Epithelial cell of esophagus (primary cell): ENCODE data around the gene KCNK7.

Experiments used
- DNase-seq: peaks from one replicate; pipeline ENCODE4 v3.0.0; 2010; ENCODE audit warnings: low read depth
- H3K4me3 ChIP-seq: 2 replicates; pipeline ENCODE4 v1.5.1; 2011; ENCODE audit warnings: mild to moderate bottlenecking, low read length, control low read depth
- TF ChIP-seq, protein P1 (sequence below): IDR thresholded peaks from 2 replicates; pipeline ENCODE4 v1.5.1; 2011; ENCODE audit warnings: low read depth, mild to moderate bottlenecking, low read length, control low read depth, inconsistent platforms; ENCODE audit not compliant: insufficient read depth; ENCODE audit errors: missing control alignments

KCNK7 gene

DNA sequence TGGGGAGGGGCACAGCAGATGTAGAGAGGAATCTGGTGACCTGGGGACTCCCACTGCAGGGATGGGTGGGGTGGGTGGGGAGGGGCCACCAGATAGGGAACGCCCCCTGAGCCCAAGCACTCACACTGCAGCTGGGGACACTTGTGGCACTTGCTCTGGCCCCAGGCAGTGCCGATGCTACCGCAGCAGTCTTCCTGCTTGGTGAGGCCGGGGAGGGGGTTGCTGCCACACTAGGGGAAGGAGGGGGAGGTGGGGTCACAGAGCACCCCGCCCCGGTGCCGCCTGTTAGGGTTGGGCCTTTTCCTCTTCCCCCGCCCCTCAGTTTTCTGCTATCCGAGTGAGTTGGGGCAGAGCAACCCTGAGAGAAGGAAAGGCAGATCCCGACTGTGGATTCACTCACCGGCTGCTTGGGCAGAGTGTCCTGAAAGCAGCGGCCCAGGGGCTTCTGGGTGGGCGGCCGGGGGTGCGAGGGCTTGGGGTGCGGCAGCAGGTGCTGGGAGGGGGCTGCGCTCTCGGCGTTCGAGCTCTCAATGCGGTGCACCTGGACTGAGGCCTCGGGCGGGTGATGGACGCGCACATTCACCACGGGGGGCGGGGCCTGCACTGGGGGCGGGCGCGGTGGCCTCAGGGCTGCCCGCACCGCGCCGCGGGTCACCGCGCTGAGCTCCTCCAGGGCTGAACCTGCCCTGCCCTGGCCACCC, 42.1 kb downstream of the KCNK7 start:
- no peak for DNase-seq
- no peak overlapping the region for H3K4me3 ChIP-seq
- TF ChIP-seq, protein P1, sequence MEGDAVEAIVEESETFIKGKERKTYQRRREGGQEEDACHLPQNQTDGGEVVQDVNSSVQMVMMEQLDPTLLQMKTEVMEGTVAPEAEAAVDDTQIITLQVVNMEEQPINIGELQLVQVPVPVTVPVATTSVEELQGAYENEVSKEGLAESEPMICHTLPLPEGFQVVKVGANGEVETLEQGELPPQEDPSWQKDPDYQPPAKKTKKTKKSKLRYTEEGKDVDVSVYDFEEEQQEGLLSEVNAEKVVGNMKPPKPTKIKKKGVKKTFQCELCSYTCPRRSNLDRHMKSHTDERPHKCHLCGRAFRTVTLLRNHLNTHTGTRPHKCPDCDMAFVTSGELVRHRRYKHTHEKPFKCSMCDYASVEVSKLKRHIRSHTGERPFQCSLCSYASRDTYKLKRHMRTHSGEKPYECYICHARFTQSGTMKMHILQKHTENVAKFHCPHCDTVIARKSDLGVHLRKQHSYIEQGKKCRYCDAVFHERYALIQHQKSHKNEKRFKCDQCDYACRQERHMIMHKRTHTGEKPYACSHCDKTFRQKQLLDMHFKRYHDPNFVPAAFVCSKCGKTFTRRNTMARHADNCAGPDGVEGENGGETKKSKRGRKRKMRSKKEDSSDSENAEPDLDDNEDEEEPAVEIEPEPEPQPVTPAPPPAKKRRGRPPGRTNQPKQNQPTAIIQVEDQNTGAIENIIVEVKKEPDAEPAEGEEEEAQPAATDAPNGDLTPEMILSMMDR: no peak

DNA sequence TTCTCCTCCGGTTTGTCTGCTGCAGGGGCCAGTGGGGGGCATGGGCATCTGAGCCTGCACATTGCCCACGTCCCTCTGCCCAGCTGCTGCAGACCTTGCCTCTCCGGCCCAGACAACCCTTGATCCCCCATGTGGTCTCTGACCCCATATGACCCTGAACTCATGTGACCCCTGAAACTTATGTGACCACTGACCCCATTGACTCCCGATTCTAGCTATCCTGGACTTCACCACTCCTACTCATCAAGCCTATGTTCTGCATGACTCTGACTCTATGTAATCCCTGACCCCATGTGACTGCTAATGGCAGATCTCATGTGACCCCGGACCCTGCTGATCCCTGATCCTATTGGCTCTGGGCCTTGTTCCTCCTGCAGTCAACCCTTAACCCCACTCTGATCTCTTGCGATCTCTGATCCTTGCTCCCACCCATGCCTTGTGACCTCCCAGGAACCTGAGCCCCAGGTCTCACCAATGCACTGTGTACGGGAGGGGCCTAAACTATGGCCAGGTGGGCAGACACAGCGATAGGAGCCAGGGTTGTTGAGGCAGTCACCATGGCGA, 43.1 kb downstream of the KCNK7 start:
- no peak for DNase-seq
- TF ChIP-seq, protein P1: no peak
- no peak overlapping the region for H3K4me3 ChIP-seq

DNA sequence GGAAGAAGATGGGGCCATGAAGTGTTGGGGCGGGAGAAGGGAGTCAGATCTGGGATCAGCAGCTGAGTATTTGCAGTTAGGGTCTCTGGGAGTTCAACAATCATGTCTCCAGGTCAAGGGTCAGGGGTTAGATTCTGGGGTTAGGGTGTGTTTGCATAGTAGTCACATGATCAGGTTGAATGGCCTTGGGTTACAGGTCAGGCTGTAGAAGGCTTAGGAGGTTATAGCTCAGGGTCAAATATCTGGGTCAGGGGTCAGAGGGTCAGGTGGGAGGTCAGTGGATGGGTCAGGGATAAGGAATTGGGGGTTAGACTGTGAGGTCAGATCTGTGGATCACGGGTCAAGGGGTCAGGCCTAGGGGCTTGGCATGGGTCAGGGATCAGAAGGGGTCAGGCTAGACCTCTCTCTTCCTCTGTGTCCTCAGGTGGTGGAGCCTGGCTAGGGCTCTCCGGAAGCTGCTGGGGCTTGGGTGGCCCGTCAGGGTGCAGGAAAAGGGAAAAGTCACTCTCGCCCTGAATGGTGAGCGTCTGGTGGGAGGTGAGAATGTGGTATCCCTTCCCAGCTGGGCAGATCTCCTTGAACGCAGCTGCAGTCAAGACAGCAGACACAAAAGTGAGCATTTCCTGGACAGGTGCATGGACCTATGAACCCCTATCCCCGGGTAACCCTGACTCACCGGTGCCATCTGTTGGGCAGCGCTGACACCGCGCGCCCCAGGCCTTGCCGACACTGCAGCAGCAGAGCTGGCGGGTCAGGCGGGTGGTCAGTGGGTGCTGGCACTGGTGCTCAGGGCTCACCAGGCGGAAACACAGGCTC, 43.8 kb downstream of the KCNK7 start:
- H3K4me3 ChIP-seq: no peak overlapping the region
- DNase-seq: peak; percentile 54

DNA sequence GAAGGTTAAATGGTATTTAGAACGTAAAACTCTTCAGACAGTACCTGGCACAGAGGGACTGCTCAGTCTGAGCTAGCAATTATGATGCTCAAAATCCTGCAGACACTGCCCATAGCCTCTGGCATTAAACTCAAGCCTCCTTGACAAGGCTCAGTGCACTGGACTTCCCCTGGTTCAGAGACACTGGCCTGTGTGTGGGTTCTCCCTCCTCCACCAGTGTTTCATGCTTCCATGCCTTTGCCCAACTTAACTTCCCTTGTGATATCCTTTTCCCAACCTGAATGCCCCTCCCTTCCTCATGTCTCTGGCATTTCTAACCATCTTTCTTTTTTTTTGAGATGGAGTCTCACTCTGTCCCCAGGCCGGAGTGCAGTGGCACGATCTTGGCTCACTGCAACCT, 46.5 kb downstream of the KCNK7 start:
- H3K4me3 ChIP-seq: no peak overlapping the region
- TF ChIP-seq, protein P1: no peak
- DNase-seq: no peak

More for the DNA sequence above, 43.8 kb downstream of the KCNK7 start:
- TF ChIP-seq, protein P1: peak; percentile 52

DNA sequence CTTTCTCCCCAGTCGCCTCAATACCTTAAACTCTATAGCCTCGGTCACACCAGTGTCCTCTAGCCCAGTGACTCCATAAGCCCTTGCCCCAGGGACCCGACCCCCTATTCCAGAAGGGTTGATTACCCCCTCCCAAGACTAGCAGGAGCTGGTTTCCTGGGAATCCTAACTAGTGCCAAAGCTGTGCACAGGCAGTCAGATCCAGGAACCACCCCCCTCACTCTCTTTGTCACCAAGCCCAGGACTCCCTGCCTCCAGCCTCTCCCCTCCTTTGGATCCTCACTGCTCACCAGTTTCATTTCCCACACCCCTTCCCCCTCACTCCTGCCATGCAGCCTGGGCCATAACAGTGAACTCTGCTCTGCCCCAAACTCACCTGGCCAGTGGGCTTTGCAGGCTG, 47.2 kb downstream of the KCNK7 start:
- TF ChIP-seq, protein P1: no peak
- no peak for DNase-seq
- no peak overlapping the region for H3K4me3 ChIP-seq

DNA sequence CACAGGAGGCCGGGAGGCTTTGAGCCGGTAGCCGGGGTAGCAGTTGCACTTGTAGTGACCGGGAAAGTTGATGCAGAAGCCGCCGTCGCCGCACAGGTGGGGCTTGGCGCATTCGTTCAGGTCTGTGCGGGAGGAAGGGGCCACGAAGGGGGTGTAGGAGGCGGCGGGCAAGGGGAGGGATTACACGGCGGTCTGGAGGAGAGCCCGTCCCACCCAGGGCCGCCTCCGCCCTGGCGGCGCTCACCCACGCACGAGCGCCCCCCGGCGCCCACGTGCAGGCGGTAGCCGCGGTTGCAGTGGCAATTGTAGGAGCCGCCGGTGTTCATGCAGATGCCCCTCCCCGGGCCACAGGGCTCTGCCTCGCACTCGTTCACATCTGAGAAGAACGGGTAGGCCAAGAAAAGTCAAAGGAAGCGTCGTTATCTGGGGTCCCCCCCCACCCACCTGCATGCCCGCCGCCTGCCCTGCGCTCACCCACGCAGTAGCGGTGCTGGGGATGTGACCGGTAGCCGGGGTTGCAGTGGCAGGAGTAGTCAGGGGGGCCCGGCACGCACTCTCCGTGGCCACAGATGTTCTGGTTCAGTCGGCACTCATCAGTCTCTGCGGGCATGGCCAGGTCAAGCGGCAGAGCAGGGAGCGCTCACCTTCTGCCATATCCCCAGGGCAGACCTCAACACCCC, 48.0 kb downstream of the KCNK7 start:
- H3K4me3 ChIP-seq: no peak overlapping the region
- DNase-seq: no peak
- TF ChIP-seq, protein P1: no peak
